ENCODE results near the gene PAXIP1.

The PAXIP1 gene

DNA sequence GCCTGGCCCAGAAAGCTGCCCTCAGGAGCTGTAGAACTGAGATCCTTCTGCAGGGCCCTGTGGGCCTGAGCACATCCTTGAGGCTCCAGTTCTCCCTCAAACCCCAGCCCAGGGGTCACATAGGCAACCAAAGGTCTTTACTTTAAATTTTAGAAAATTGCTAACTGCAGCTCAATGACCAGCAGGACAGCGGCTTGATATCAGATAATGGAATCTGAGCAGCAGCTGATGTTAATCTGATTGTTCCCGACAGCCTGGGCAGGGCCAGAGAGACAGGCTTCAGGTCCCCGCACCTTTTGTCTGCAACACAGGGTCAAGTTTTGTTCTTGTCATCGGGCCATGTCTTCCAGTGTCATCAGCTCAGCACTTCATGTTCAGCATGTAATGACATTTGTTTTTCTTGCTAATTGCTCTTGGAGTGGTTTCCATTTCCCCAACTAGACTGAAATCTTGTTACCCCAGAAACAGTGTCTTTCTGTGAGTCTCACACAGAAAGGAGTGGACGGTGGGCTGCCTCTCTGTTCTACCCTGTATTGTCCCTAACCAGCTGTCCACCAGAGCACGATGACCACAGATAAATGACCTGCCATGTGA, 91.0 kb downstream of the PAXIP1 start:
- DNase-seq: no peak

DNA sequence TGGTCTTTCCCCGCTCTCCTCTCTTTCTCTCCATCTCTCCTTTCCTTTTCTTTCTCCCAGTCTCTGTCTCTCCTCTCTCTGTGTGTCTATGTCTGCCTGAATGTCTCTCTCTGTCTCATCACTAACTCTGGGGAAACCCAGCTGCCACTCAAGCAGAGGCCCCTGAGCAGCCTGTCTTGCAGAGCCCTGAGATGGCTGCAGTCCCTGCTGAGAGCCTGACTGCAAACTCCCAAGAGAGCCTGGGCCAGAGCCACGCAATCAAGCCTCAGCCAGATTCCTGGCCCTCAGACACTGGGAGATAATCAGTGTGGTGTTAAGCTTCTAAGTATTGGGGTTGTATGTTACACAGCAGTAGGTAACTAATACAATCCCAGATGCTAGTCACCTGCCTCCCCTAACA, 91.5 kb downstream of the PAXIP1 start:
- DNase-seq: no peak

DNA sequence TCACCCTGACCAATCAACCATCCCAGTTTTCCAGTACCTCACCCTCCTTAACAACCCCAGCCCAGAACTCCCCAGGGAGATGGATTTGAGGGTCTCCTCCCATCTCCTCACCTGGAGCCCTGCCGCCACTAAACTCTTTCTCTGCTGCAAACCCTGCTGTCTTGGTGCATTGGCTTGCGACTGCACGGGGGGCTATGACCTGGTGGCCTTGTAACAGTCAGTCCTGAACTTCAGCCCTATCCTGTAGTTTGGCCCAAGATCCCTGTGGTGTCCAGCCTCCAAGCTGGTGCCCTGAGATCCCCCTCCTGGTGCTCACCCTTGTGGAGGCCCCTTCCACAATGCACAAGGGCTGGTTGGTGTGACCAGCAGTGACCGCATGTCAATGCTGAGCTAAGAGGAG, 91.9 kb downstream of the PAXIP1 start:
- no peak for DNase-seq

DNA sequence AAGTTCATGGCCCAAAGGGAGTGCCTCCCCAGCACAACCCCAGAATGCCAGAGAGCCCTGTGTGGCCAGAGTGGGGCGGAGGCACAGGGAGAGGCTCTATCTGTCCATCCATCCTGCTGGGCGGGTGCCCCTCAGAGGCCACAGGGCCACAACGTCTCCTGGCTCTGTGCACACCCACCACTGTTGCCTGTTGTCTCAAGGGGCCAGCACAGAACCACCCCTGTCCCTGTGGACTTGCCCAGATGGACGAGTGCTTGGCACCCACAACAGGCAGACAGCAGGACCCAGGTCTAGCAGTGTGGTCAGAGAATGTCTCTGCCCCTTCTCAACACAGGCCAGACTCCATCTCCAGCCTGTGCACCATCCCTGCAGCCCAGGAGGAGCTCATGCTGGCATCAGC, 92.8 kb downstream of the PAXIP1 start:
- no peak for DNase-seq

DNA sequence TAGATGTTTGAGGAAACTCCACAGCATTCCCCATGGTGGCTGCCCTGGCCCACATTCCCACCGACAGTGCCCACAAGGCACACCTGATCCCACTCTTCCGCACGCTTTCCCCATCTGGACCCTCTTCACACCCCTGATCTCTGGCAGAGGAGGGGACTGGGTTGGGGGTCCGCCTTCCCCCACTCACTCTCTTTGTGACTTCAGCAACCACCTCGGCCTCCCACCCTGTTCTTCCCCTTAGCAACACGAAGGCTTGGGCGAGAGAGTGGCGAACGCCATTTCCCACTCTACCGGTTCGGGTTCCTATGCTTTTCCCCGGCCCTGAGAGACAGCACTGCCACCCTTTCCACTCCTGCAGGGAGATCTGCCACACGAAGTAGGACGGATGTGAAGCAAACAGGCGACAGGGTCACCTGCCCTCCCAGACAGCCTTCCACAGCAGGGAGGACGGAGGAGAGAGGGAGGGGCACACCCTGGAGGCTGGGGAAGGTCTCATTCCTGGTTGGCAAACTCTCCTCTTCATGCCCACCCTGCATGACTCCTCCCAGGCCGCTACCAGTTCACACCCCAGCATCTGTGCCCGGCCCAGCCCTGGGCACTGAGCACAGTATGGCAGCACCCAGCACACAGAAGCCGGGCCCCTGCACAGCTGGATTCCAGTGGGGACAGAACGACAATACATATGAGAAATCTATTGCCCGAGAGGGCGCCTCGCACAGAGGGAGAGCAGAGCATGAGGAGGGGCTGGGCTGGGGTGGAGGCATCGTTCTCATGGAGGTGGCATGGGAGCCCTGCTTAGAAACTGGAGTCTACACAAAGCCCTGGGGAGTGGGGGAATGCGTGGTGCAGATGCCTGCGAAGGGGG, 93.5 kb downstream of the PAXIP1 start:
- no peak for DNase-seq

DNA sequence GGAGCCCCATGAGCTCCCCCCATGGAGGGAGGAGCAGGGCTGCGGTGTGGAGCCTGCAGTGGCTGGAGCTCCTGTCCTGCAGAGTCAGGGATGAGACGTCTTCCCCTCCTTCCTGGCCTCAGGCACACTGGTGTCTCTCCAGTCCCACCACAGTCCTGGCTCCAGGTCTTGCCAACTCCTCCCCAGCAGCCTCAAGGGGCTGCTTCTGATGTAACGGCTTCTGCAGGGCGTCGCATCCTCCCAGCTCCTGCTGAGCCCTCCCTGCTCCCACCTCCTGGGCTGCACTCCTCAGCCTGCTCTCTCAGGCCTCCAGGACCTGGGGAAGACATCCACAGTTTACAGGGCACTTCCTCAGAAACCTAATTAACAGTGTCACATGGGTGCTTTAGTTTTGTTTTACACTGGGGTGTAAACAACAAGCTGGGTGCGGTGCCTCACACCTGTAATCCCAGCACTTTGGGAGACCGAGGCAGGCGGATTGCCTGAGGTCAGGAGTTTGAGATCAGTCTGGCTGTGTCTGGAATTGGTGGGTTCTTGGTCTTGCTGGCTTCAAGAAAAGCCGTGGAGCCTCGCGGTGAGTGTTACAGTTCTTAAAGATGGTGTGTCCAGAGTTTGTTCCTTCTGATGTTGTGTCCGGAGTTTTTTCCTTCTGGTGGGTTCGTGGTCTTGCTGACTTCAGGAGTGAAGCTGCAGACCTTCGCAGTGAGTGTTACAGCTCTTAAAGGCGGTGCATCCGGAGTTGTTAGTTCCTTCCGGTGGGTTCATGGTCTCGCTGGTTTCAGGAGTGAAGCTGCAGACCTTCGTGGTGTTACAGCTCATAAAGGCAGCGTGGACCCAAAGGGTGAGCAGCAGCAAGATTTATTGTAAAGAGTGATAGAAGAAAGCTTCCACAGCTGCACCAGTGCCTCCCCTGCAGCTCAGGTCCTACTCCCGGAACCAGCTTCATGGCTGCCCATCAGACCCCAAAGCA, 95.0 kb downstream of the PAXIP1 start:
- no peak for DNase-seq

DNA sequence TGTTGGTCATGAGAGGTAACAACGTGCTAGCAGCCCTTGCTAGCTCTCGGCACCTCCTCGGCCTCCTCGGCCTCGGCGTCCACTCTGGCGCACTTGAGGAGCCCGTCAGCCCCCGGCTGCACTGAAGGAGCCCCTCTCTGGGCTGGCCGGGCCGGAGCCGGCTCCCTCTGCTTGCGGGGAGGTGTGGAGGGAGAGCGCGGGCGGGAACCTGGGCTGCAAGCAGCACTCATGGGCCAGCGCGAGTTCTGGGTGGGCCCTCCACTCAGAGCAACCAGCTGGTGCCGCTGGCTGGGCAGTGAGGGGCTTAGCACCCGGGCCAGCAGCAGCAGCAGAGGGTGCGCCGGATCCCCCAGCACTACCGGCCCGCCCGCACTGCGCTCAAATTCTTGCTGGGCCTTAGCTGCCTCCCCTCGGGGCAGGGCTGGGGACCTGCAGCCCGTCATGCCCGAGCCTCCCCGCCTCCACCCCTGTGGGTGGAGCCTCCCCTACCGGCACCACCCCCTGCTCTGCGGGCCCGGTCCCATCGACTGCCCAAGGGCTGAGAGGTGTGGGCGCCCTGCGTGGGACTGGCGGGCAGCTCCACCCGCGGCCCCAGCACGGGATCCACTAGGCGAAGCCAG, 96.1 kb downstream of the PAXIP1 start:
- DNase-seq: no peak

DNA sequence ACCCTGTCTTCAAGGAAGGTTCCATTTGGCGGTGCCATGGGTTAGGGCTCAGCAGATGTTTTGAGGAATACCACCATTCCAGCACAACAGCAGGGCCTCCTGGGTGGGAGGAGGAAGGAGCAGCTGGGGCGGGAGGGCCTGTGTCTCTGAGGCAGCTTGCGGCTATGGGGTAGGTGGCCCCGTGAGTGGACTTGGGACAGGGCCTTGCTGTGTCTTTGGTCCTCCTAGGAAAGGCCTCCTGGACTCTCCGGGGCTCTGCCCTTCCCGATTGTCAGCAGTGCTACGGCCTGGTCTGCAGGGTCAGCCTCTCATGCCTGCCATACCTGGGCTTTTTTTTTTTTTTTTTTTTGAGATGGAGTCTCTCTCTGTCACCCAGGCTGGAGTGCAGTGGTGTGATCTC, 96.7 kb downstream of the PAXIP1 start:
- no peak for DNase-seq

DNA sequence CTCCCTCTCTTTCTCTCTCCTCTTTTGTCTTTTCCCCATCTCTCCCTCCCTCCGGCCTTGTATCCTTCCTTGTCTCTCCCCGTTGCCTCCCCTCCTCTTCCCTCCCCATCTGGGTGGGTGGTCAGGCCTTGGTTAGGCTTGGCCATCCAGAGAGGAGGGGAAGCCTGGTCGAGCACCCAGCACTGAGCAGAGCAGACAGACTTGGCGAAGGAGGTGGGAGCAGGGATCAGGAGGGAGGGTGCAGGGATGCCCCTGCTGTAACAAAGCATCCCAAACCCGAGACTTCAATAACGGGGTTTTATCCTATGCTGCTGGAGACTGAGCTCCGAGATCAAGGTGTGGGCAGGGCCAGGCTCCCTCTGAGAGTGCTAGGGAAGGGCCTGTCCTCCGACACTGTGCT, 97.3 kb downstream of the PAXIP1 start:
- no peak for DNase-seq

DNA sequence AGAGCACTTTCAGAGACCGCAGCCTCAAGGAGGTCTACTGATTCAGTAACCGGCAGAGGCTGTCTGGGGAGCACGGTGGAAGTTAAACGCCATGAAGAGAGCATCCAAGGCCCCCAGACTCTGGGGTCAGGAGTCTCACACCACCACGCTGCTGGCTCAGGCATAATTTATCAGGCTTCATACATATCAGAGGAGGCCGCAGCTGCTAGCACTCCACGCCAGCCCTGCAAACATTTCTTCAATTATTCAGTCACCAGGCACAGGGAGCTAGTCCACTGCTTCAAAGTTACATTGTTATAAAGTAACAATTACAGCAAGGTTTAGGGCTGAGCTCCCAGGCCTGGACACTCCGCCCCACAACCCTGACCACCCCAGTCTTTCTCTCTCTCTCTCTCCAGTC, 97.8 kb downstream of the PAXIP1 start:
- DNase-seq: no peak

DNA sequence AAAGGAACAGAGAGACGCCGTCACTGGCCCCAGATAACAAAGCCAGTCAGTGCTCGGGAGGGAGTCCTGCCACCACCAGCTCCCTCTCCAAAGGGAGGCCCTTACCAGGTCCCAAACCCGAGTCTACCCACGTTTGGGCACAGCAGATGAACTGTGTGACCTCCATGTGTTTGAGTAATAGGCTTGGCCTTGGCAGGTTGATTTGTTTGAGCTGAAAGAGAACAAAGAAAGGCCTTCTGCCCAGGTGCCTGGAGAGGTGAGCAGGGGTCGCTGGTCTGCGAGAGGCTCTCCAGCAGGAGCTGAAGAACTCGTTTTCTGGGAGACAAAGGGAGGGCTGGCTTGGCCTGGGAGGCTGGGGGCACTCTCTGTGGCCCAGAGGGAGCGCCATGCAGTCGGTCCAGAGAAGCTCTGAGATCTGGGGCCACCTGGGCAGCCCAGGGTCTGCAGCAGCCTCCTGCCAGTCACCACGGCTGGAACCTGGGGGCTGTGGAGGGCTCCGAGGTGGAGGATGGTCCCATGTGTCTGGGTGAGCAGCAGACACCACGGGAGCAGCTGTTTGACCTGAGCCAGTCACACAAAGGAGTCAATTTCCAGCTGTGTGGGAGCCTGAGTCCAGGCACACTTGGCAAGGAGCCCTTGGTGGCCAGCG, 99.7 kb downstream of the PAXIP1 start:
- no peak for DNase-seq

DNA sequence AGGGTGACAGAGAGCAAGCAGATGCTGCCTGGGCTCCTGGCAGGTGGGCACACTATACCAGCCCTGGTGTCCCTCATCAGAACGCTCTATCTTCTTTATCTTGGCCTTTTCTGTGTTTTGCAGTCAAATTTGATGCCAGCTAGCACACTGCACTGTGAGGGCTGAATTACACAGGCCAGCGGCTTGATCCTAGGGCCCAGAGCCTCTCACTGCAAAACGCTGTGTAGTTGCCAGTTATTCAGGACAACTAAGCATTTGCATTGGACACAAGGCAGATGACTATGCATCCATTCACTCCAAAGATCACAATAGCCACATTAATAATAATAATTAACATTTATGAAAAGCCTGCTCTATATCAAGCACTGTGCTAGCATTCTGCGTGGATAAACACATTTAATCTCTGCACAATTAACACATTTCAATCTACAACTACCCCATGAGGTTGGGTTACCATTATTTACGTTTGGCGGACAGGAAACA, 100.3 kb downstream of the PAXIP1 start:
- DNase-seq: no peak

DNA sequence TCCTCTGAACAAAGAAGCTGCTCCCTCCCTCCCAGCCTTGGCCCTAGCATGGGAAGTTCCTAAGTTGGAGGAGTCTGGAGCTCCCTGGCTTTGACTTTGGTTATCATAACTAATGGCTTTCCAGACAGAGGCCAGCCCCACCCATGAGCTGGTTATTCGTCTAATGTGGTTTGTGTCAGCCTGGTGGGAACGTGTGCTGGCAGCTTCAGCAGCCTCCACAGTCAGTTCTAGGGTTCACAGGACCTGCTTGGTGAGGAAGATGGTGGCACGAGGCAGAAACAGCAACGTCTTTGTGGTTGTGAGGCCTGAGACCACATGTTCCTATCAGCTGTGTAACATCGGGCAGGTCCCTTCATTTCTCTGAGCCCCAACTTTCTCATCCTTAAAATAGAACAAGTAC, 103.1 kb downstream of the PAXIP1 start:
- no peak for DNase-seq

DNA sequence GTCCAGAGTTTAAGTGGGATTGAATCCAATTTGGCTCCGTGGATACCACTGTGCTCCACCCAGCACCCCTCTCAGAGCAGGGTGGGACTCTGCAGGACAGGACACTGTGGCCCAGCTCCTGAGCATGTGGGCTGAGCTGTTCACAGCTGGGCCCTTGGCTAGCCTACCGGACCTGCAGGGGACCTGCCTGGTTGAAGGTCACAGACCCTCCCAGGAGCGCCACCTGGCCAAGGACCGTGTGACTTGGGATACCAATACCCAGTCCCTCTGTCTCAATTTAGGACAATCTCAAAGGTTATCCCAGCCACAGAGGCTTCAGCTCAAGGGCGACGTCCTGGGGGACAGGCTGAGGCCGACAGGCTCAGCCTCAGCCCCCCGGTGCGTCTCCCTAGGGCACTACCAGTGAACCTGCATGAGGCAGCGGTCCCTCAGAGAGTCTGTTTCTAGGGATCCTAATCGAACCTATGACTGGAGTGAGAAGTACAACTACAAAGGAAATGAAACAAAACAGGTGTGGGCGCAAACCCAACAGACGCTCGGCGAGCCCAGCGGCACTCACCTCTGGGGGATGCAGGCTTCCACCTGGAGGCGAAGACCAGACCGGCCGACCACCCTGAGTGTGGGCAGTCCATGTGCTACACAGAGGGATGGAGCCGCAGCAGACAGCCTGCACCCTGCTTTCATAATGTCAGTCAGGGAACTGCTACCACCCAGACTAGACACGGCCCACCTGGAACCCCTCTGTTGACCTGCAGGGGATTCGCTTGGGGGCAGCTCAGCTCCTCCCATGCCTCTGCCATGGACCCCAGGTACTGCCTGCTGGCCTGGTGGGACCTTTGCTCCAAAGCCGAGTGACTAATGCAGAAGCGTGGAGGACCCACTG, 103.7 kb downstream of the PAXIP1 start:
- DNase-seq: no peak

DNA sequence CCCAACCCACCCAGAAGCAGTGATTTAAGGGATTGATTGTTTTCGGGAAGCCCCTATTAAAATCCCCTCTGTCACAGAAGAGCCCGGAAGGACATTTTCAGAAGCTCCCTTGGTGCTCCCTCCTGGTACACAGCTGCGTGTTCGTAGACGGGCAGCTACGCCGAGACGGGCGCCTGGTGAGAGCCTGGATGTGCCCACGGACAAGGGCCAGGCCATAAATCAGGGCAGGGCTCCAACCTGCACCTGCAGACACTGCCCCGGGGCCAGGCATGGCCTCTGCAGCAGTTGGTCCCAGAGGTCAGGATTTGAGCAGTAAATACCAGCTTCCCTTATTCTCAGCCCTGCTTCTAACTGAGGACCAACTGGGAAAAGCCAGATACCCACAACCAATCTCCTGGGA, 106.8 kb downstream of the PAXIP1 start:
- DNase-seq: no peak
